ENCODE results near the gene GRK5.

DNA sequence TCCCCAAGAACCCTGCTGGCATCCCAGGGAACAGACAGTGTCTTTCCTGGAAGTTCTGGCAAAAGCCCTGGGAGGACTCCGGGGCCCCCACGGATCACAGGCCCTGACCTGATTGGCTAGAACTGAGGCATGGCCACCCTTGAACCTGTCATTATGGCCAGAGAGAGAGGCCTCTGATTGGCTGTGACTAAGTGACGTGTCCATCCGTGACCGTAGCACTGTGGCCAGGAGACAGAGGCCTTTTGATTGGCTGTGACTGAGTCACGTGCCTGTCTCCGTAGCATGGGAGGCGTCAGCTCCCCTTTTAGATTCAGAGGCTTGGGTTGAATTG is 171.3 kb downstream of the GRK5 start:
- TF ChIP-seq, protein P1, sequence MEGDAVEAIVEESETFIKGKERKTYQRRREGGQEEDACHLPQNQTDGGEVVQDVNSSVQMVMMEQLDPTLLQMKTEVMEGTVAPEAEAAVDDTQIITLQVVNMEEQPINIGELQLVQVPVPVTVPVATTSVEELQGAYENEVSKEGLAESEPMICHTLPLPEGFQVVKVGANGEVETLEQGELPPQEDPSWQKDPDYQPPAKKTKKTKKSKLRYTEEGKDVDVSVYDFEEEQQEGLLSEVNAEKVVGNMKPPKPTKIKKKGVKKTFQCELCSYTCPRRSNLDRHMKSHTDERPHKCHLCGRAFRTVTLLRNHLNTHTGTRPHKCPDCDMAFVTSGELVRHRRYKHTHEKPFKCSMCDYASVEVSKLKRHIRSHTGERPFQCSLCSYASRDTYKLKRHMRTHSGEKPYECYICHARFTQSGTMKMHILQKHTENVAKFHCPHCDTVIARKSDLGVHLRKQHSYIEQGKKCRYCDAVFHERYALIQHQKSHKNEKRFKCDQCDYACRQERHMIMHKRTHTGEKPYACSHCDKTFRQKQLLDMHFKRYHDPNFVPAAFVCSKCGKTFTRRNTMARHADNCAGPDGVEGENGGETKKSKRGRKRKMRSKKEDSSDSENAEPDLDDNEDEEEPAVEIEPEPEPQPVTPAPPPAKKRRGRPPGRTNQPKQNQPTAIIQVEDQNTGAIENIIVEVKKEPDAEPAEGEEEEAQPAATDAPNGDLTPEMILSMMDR (IDR thresholded peaks at IDR 0.05 in 4 of 5, conservative IDR thresholded peaks at IDR 0.05 in 1 of 5): no peak
- peak; percentile 57 to 65 for TF ChIP-seq POLR2A (IDR thresholded peaks at IDR 0.05)
